PFSK-1 (cell line): ENCODE results near the gene S100A2.

Experiments used
- SIN3A ChIP-seq: IDR thresholded peaks from 2 replicates; pipeline ENCODE4 v1.6.1; 2012; ENCODE audit warnings: mild to moderate bottlenecking, low read length, moderate library complexity, borderline replicate concordance; ENCODE audit not compliant: insufficient read depth
- TF ChIP-seq, protein P1 (sequence below), 2 experiments: IDR thresholded peaks; 2 replicates each; pipeline versions ENCODE4 v1.6.1 to v1.8.0; 2011 to 2012; ENCODE audit warnings: low read depth in 2 of 2, low read length in 2 of 2, control low read depth in 1 of 2, inconsistent platforms in 1 of 2, mild to moderate bottlenecking in 1 of 2, moderate library complexity in 1 of 2; ENCODE audit not compliant: insufficient read depth in 1 of 2

DNA sequence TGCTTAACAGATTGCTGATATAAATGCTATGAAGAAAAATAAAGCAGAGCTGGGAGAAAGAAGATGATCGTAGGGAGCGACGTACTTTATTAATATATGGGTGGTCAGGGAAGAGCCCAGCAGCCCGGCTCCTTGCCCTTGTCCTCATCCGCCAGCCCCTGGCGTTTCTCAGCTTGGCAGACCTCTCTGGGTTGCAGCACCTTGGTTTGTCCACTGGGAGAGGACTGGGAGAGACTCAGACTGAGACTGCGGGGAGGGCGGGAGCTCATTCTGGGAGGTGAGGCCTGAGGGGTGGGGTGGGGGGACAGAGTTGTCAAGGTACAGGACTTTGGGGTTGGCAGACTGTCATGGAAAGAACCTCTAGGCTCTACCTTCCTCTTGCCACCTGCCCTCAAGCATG, 13.3 kb downstream of the S100A2 start:
- TF ChIP-seq SIN3A = no peak
- TF ChIP-seq, protein P1, sequence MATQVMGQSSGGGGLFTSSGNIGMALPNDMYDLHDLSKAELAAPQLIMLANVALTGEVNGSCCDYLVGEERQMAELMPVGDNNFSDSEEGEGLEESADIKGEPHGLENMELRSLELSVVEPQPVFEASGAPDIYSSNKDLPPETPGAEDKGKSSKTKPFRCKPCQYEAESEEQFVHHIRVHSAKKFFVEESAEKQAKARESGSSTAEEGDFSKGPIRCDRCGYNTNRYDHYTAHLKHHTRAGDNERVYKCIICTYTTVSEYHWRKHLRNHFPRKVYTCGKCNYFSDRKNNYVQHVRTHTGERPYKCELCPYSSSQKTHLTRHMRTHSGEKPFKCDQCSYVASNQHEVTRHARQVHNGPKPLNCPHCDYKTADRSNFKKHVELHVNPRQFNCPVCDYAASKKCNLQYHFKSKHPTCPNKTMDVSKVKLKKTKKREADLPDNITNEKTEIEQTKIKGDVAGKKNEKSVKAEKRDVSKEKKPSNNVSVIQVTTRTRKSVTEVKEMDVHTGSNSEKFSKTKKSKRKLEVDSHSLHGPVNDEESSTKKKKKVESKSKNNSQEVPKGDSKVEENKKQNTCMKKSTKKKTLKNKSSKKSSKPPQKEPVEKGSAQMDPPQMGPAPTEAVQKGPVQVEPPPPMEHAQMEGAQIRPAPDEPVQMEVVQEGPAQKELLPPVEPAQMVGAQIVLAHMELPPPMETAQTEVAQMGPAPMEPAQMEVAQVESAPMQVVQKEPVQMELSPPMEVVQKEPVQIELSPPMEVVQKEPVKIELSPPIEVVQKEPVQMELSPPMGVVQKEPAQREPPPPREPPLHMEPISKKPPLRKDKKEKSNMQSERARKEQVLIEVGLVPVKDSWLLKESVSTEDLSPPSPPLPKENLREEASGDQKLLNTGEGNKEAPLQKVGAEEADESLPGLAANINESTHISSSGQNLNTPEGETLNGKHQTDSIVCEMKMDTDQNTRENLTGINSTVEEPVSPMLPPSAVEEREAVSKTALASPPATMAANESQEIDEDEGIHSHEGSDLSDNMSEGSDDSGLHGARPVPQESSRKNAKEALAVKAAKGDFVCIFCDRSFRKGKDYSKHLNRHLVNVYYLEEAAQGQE (IDR thresholded peaks at IDR 0.05; ENCODE audit: insufficient read depth in 1 of 2, low read depth in 2 of 2, low read length in 2 of 2) = no peak
